ENCODE measurements around the gene PPP2R5E.

GRCh38 chr14:63551332-63551731 is 8.2 kb upstream of the PPP2R5E start:
- no peak for TF ChIP-seq ZNF8 (CRISPR knock-in tag; IDR thresholded peaks at IDR 0.05)
- no peak for TF ChIP-seq ESRRG (CRISPR knock-in tag; IDR thresholded peaks at IDR 0.05)
- TF ChIP-seq PATZ1 (CRISPR knock-in tag; IDR thresholded peaks at IDR 0.05; ENCODE audit: borderline replicate concordance), result no peak
- no peak for TF ChIP-seq GLIS3 (CRISPR knock-in tag; IDR thresholded peaks at IDR 0.05)
- TF ChIP-seq CREB5 (CRISPR knock-in tag; IDR thresholded peaks at IDR 0.05; ENCODE audit: low read depth), result no peak
